ENCODE data around the gene RBFOX2.

DNA sequence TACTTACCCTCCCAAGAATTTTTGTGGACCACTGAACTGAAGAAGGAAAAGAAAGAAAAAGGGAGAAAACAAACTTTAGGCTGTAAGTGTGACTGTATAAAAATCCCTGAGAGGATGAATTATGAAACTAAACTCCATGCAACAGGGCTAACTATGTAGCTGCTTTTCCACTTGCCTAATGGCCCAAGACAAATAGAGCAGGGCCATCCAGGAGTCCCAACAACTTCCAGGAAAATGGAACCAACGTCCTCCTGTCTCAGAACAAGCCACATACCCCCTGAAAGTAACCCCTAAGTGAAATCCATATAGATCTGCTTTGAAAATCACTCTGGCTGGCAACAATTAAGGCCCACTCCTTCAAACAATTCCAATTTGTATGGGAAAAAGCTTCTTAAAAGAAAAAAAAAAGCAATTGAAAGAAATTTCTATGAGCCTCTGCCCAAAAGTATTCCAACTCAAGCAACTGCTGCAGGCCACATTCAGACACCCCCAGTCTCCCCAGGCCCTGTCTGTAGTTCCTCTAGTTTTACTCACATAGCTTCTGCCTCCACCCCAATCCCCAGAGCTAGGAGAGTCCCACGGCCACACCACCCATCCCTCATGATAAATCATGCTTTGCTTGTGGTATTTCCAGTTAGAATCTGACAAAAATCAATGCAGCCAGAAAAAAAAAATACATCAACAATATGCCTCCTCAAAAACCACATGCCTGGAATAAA, 12.7 kb downstream of the RBFOX2 start:
- TF ChIP-seq, protein P1, sequence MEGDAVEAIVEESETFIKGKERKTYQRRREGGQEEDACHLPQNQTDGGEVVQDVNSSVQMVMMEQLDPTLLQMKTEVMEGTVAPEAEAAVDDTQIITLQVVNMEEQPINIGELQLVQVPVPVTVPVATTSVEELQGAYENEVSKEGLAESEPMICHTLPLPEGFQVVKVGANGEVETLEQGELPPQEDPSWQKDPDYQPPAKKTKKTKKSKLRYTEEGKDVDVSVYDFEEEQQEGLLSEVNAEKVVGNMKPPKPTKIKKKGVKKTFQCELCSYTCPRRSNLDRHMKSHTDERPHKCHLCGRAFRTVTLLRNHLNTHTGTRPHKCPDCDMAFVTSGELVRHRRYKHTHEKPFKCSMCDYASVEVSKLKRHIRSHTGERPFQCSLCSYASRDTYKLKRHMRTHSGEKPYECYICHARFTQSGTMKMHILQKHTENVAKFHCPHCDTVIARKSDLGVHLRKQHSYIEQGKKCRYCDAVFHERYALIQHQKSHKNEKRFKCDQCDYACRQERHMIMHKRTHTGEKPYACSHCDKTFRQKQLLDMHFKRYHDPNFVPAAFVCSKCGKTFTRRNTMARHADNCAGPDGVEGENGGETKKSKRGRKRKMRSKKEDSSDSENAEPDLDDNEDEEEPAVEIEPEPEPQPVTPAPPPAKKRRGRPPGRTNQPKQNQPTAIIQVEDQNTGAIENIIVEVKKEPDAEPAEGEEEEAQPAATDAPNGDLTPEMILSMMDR (conservative IDR thresholded peaks at IDR 0.05; ENCODE audit: low read length), result no peak
- no peak for TF ChIP-seq EZH2phosphoT487 (IDR thresholded peaks at IDR 0.05; ENCODE audit: borderline replicate concordance, low read depth, low read length)

Measured in OCI-LY7 (cell line).